GM12878 (cell line): Measurements from ENCODE around the gene NDUFB7. TPM values are rescaled to one million over a fixed set of nuclear protein-coding genes. Genes with fewer than 3 reads are reported as not detected.
A peak's percentile ranks its signal among the peaks of the same experiment; 100 is the strongest.

Experiments used
- ATAC-seq: fragments of 200-7000 bp; cut with Tn5 transposase; 3 replicates; pipeline ENCODE4 v1.9.1; 2020; ENCODE audit warnings: mild to moderate bottlenecking, moderate library complexity
- BruUV-seq: library from RNA; stranded (reverse); fragments of 400-500 nt; replicated peaks from 2 replicates; lab custom pipeline; 2021; lab: Mats Ljungman, UMichigan
- CTCF ChIA-PET: fragments of 300-600 bp; sonication (Branson Sonifier 250); formaldehyde crosslinking; extraction: SDS; loops from one replicate; lab custom pipeline; 2021; ENCODE audit warnings: inconsistent platforms; lab: Yijun Ruan, JAX
- POLR2A ChIA-PET: fragments of 350-600 bp; formaldehyde crosslinking; extraction: SDS; loops from one replicate; lab custom pipeline; 2021; ENCODE audit warnings: inconsistent platforms; lab: Charles Lee
- RAD21 ChIA-PET: fragments of 300-600 bp; sonication (Branson Sonifier 250); formaldehyde crosslinking; loops from one replicate; lab custom pipeline; 2023; ENCODE audit warnings: antibody characterized with exemption; ENCODE audit not compliant: unreplicated experiment; lab: Charles Lee
- SMC1A ChIA-PET: fragments of 300-600 bp; sonication (Branson Sonifier 250); formaldehyde crosslinking; loops from one replicate; lab custom pipeline; 2023; ENCODE audit not compliant: unreplicated experiment, uncharacterized antibody; lab: Charles Lee
- DNase-seq: peaks from one replicate; pipeline ENCODE4 v3.0.0-alpha.2; 2011; ENCODE audit warnings: low read depth, low spot score
- FAIRE-seq: peaks from 3 replicates; lab custom pipeline; 2011; peaks lifted over from hg19 to GRCh38; lab: Jason Lieb, UNC
- H2AFZ ChIP-seq: 2 replicates; pipeline ENCODE4 v1.6.0; 2011; ENCODE audit warnings: low read depth, low read length, control low read depth; ENCODE audit not compliant: control insufficient read depth
- H3K27ac ChIP-seq: 2 replicates; pipeline ENCODE4 v1.5.1; 2011; ENCODE audit warnings: control low read depth; ENCODE audit not compliant: control insufficient read depth, insufficient read depth
- H3K27me3 ChIP-seq, 2 experiments: replicated peaks in 1 of 2; 2 replicates each; pipeline versions ENCODE4 v1.6.0 to v1.6.1; 2011; ENCODE audit warnings: low read length in 1 of 2; ENCODE audit not compliant: control insufficient read depth in 2 of 2, insufficient read depth in 2 of 2
- H3K36me3 ChIP-seq, 2 experiments: 2 replicates each; pipeline ENCODE4 v1.5.1; 2011; ENCODE audit warnings: low read length in 1 of 2; ENCODE audit not compliant: control insufficient read depth in 2 of 2, insufficient read depth in 2 of 2
- H3K4me1 ChIP-seq: 2 replicates; pipeline ENCODE4 v1.6.1; 2011; ENCODE audit warnings: mild to moderate bottlenecking, low read length, moderate library complexity, mixed read lengths; ENCODE audit not compliant: control insufficient read depth, insufficient read depth
- H3K4me2 ChIP-seq: 2 replicates; pipeline ENCODE4 v1.6.0; 2011; ENCODE audit warnings: control low read depth; ENCODE audit not compliant: control insufficient read depth, insufficient read depth
- H3K4me3 ChIP-seq: fragments of 200-600 bp; sonication (generic); 2 replicates; pipeline ENCODE4 v1.5.1; 2016
- H3K79me2 ChIP-seq: 2 replicates; pipeline ENCODE4 v1.6.0; 2011; ENCODE audit warnings: low read length; ENCODE audit not compliant: control insufficient read depth, insufficient read depth
- H3K9ac ChIP-seq: 2 replicates; pipeline ENCODE4 v1.8.0; 2011; ENCODE audit warnings: low read length, control low read depth, mixed read lengths; ENCODE audit not compliant: control insufficient read depth, insufficient read depth
- H3K9me3 ChIP-seq: replicated peaks from 3 replicates; pipeline ENCODE4 v1.5.1; 2011; ENCODE audit warnings: mild to moderate bottlenecking, low read length; ENCODE audit not compliant: control insufficient read depth, insufficient read depth
- H4K20me1 ChIP-seq: 2 replicates; pipeline ENCODE4 v1.6.0; 2011; ENCODE audit not compliant: control insufficient read depth, insufficient read depth
- CHD2 ChIP-seq: IDR thresholded peaks from 2 replicates; pipeline ENCODE4 v1.6.1; 2011; ENCODE audit warnings: low read depth, low read length, improper control_type of control experiment, borderline replicate concordance
- FOS ChIP-seq: IDR thresholded peaks from 3 replicates; pipeline ENCODE4 v1.6.1; 2011; ENCODE audit warnings: borderline replicate concordance; ENCODE audit not compliant: insufficient read length; ENCODE audit errors: extremely low read depth
- HSF1 ChIP-seq: fragments of 150-350 bp; IDR thresholded peaks from 2 replicates; pipeline ENCODE4 v1.6.1; 2014; ENCODE audit warnings: mild to moderate bottlenecking, low read depth, low read length
- IKZF1 ChIP-seq: fragments of 450-650 bp; conservative IDR thresholded peaks from 2 replicates; pipeline ENCODE4 v1.6.1; 2017; ENCODE audit warnings: antibody characterized with exemption, mild to moderate bottlenecking
- KDM1A ChIP-seq: fragments of 200-600 bp; sonication (generic); IDR thresholded peaks from 2 replicates; pipeline ENCODE4 v1.6.1; 2016; ENCODE audit warnings: borderline replicate concordance
- MLLT1 ChIP-seq: fragments of 450-650 bp; IDR thresholded peaks from 2 replicates; pipeline ENCODE4 v1.6.1; 2016; ENCODE audit warnings: mild to moderate bottlenecking
- MXI1 ChIP-seq: fragments of 150-350 bp; IDR thresholded peaks from 2 replicates; pipeline ENCODE4 v1.6.1; 2011; ENCODE audit warnings: low read depth, mild to moderate bottlenecking, inconsistent platforms, low read length, improper control_type of control experiment
- NFYB ChIP-seq: IDR thresholded peaks from 2 replicates; pipeline ENCODE4 v1.6.1; 2011; ENCODE audit warnings: low read depth, mild to moderate bottlenecking, low read length, improper control_type of control experiment, moderate library complexity; ENCODE audit not compliant: insufficient read depth
- PAX8 ChIP-seq: fragments of 450-650 bp; IDR thresholded peaks from 2 replicates; pipeline ENCODE4 v1.6.1; 2017; ENCODE audit warnings: mild to moderate bottlenecking, moderate library complexity
- PKNOX1 ChIP-seq: fragments of 450-650 bp; IDR thresholded peaks from 2 replicates; pipeline ENCODE4 v1.6.1; 2016; ENCODE audit warnings: mild to moderate bottlenecking
- POLR2AphosphoS2 ChIP-seq: IDR thresholded peaks from 2 replicates; pipeline ENCODE4 v1.6.1; 2011; ENCODE audit warnings: low read depth, mild to moderate bottlenecking, low read length, improper control_type of control experiment, moderate library complexity
- POLR2AphosphoS5 ChIP-seq: IDR thresholded peaks from 2 replicates; pipeline ENCODE4 v1.6.1; 2011; ENCODE audit warnings: mild to moderate bottlenecking, low read length, inconsistent platforms
- RAD21 ChIP-seq: IDR thresholded peaks from 2 replicates; pipeline ENCODE4 v1.6.1; 2011; ENCODE audit warnings: mild to moderate bottlenecking, low read depth, low read length, moderate library complexity; ENCODE audit not compliant: insufficient read depth
- SKIL ChIP-seq: fragments of 450-650 bp; IDR thresholded peaks from 2 replicates; pipeline ENCODE4 v1.6.1; 2017; ENCODE audit warnings: mild to moderate bottlenecking, low read depth, inconsistent platforms; ENCODE audit not compliant: poor library complexity, severe bottlenecking
- STAT1 ChIP-seq: fragments of 450-650 bp; conservative IDR thresholded peaks from 2 replicates; pipeline ENCODE4 v1.6.1; 2014; ENCODE audit warnings: antibody characterized with exemption, mild to moderate bottlenecking
- SUZ12 ChIP-seq: fragments of 200-600 bp; sonication (generic); IDR thresholded peaks from one replicate; pipeline ENCODE4 v1.6.1; 2018; ENCODE audit warnings: antibody characterized with exemption, mild to moderate bottlenecking; ENCODE audit not compliant: unreplicated experiment
- ZZZ3 ChIP-seq: IDR thresholded peaks from 2 replicates; pipeline ENCODE4 v1.6.1; 2011; ENCODE audit warnings: low read depth; ENCODE audit not compliant: control insufficient read depth, insufficient read length
- WGBS: methylation state at CpG from one replicate; pipeline ENCODE4 v1.1.6; 2016; ENCODE audit warnings: low lambda C conversion rate; ENCODE audit not compliant: insufficient replicate concordance, insufficient coverage; ENCODE audit errors: missing lambda C conversion rate; 5-methylcytosine and 5-hydroxymethylcytosine counted together
- in situ Hi-C: fragments of 300-500 bp; cut with MboI; formaldehyde crosslinking; loops from 9 replicates; pipeline ENCODE4 v1.14.3; 2018; ENCODE audit warnings: mixed read lengths
- intact Hi-C: fragments of 100-400 bp; cut with micrococcal nuclease; formaldehyde crosslinking; loops from one replicate; pipeline ENCODE4 v1.14.2; 2022; ENCODE audit not compliant: unreplicated experiment
- polyA plus RNA-seq, 11 experiments: library from polyadenylated mRNA; depleted of rRNA in 4 of 11; unstranded in 6 of 11; stranded (reverse) in 5 of 11; fragments of >200 nt; fragmentation: Nextera tagmentation in 4 of 11; fragmentation: Illumina TruSeq in 1 of 11; extraction: Ambion mirVana in 4 of 11; extraction: Trizol in 1 of 11; gene quantifications; 1 replicate in 1 of 11; 2 replicates in 10 of 11; pipeline versions ENCODE4 v1.2.1 to v1.2.3, GENCODE V29; 2011 to 2016; ENCODE audit warnings: inconsistent platforms in 2 of 11, missing spikeins in 2 of 11, low read depth in 1 of 11
- total RNA-seq, 4 experiments: library from RNA; depleted of rRNA in 3 of 4; stranded (reverse); fragments of >200 nt in 3 of 4; fragmentation: Illumina TruSeq in 1 of 4; extraction: Trizol in 1 of 4; gene quantifications; 2 replicates each; pipeline versions ENCODE4 v1.2.1 to v1.2.3, GENCODE V29; 2013 to 2021

Gene NDUFB7
- total and polyA plus RNA-seq, 10 of the 15 experiments (the other 5 are each of a cell fraction or from before 2014, with no cell fraction given), result 14.6 to 480 (median 182) TPM

GRCh38 chr19:14529254-14530004, 42.4 kb downstream of the NDUFB7 start, which contains the start of gene TECR:
TECR (plus strand) TSS chr19:14529594; CDS start chr19:14529697, 103 bp downstream.
- Histone ChIP-seq H2AFZ (peak within 1 kb of the TSS; percentile 99), H3K27me3 (no peaks in the 10 kb centered on the region), H3K4me3 (peak within 1 kb of the TSS; percentile 79), H4K20me1 (no peaks in the 10 kb centered on the region), H3K4me1 (peaks cover 5% of the 10 kb centered on the region; the same call in 1 of the 2 replicates), H3K36me3 (peaks cover 0 to 2% of the 10 kb centered on the region in 2 experiments; a peak in 1 of 4 replicates), H3K4me2 (peak within 1 kb of the TSS; percentile 66), H3K9ac (peak within 1 kb of the TSS; percentile 79), H3K79me2 (peaks cover 16% of the 10 kb centered on the region), H3K9me3 (no peaks in the 10 kb centered on the region), H3K27ac (peak within 1 kb of the TSS; percentile 80)
- TSS peak; percentile 84 for BruUV-seq
- POLR2A ChIA-PET, result interaction anchor here (1.3 to 2.1 kb wide), 2 partner anchors 9 to 11 kb away, joined by 3 to 12 read pairs; partner anchors contain the start of gene DNAJB1
- intact Hi-C loops, result no loop called here
- SMC1A ChIA-PET, result interaction anchor here (1.0 kb wide), 2 partner anchors 9 to 28 kb away, joined by 3 read pairs; no protein-coding TSS in a partner anchor
- CTCF ChIA-PET, result interaction anchor here (1.4 kb wide), 1 partner anchor 12 kb away, joined by 5 read pairs; the partner anchor contains the start of gene DNAJB1
- RAD21 ChIA-PET, result no interaction called here
- peak; percentile 96 for FAIRE-seq
- ATAC-seq, result peak; percentile 99
- in situ Hi-C loops, result no loop called here
- DNase-seq, result peak; percentile 99
- WGBS, result under 1% methylated on average over 56 of the region's 59 CpGs
- TF ChIP-seq FOS (peak; percentile 19), SUZ12 (no peak), MXI1 (peak; percentile 88), RAD21 (no peak), PKNOX1 (peak; percentile 99), NFYB (peak; percentile 80), CHD2 (peak; percentile 82), POLR2AphosphoS5 (peak; percentile 98), KDM1A (no peak), POLR2AphosphoS2 (peak; percentile 96), SKIL (peak; percentile 18), HSF1 (no peak), MLLT1 (peak; percentile 24; the same call in 1 of the 2 replicates), STAT1 (peak; percentile 79; the same call in 1 of the 2 replicates), ZZZ3 (no peak), IKZF1 (peak; percentile 83), PAX8 (no peak)
